BLaER1 (cell line): ENCODE measurements around the gene GOLM1.

ENCODE experiments used
- H3K27ac ChIP-seq: shearing (Covaris generic); formaldehyde crosslinking; 2 replicates; pipeline ENCODE4 v1.8.1; 2022
- H3K27me3 ChIP-seq: shearing (Covaris generic); formaldehyde crosslinking; 2 replicates; pipeline ENCODE4 v1.8.1; 2022
- H3K36me3 ChIP-seq: shearing (Covaris generic); formaldehyde crosslinking; 2 replicates; pipeline ENCODE4 v1.8.1; 2022
- H3K4me1 ChIP-seq: shearing (Covaris generic); formaldehyde crosslinking; 2 replicates; pipeline ENCODE4 v1.8.1; 2022
- H3K4me2 ChIP-seq: shearing (Covaris generic); formaldehyde crosslinking; 2 replicates; pipeline ENCODE4 v1.8.1; 2022
- H3K4me3 ChIP-seq: shearing (Covaris generic); formaldehyde crosslinking; 2 replicates; pipeline ENCODE4 v1.8.1; 2022
- H3K9ac ChIP-seq: shearing (Covaris generic); formaldehyde crosslinking; 2 replicates; pipeline ENCODE4 v1.8.1; 2022
- H3K9me3 ChIP-seq: shearing (Covaris generic); formaldehyde crosslinking; 2 replicates; pipeline ENCODE4 v1.8.1; 2022
- H4K20me1 ChIP-seq: shearing (Covaris generic); formaldehyde crosslinking; 2 replicates; pipeline ENCODE4 v1.8.1; 2022
- Cebpa-rat ChIP-seq: shearing (Covaris generic); IDR thresholded peaks from 2 replicates; pipeline ENCODE4 v1.8.1; 2022

GOLM1 gene

GRCh38 chr9:86036555-86036954 lies 62.8 kb downstream of the GOLM1 start:
- Histone ChIP-seq H3K4me2 (no peak overlapping the region), H3K36me3 (peaks cover 93% of the 10 kb centered on the region), H3K9me3 (no peaks in the 10 kb centered on the region)

GRCh38 chr9:86035827-86036440 lies 63.4 kb downstream of the GOLM1 start:
- Histone ChIP-seq H3K4me2 (no peak overlapping the region), H3K9ac (no peak overlapping the region), H3K4me1 (no peaks in the 10 kb centered on the region), H3K27me3 (no peaks in the 10 kb centered on the region), H3K36me3 (peaks cover 92% of the 10 kb centered on the region), H3K9me3 (no peaks in the 10 kb centered on the region), H4K20me1 (no peaks in the 10 kb centered on the region; the same call in 1 of the 2 replicates), H3K4me3 (no peak overlapping the region), H3K27ac (no peak overlapping the region)
- no peak for TF ChIP-seq Cebpa-rat

More at GRCh38 chr9:86036555-86036954, 62.8 kb downstream of the GOLM1 start:
- Histone ChIP-seq H3K27me3 (no peaks in the 10 kb centered on the region), H4K20me1 (no peaks in the 10 kb centered on the region; the same call in 1 of the 2 replicates), H3K4me1 (no peaks in the 10 kb centered on the region), H3K9ac (no peak overlapping the region), H3K4me3 (no peak overlapping the region), H3K27ac (no peak overlapping the region)
- no peak for TF ChIP-seq Cebpa-rat

- Histone ChIP-seq H3K4me3 (no peak overlapping the region), H3K4me1 (no peaks in the 10 kb centered on the region), H3K27ac (no peak overlapping the region), H3K27me3 (no peaks in the 10 kb centered on the region), H4K20me1 (no peaks in the 10 kb centered on the region; the same call in 1 of the 2 replicates), H3K9me3 (no peaks in the 10 kb centered on the region), H3K4me2 (no peak overlapping the region), H3K36me3 (peaks cover 87% of the 10 kb centered on the region), H3K9ac (no peak overlapping the region)
- TF ChIP-seq Cebpa-rat, result no peak
Observed at GRCh38 chr9:86034863-86035734, 64.3 kb downstream of the GOLM1 start.

GRCh38 chr9:86027767-86028166 lies 71.6 kb downstream of the GOLM1 start:
- H3K27ac ChIP-seq, result no peak overlapping the region
- no peaks in the 10 kb centered on the region for H3K9me3 ChIP-seq
- no peak for TF ChIP-seq Cebpa-rat
- peaks cover 82% of the 10 kb centered on the region for H3K36me3 ChIP-seq
- no peaks in the 10 kb centered on the region for H3K27me3 ChIP-seq
- H3K4me1 ChIP-seq, result peaks cover 5% of the 10 kb centered on the region
- H3K4me2 ChIP-seq, result no peak overlapping the region
- no peak overlapping the region for H3K4me3 ChIP-seq
- 0 out of 2 replicates have a peak, but pooled peaks cover 6% of the 10 kb centered on the region for H4K20me1 ChIP-seq
- no peak overlapping the region for H3K9ac ChIP-seq

GRCh38 chr9:86022687-86023266 lies 76.6 kb downstream of the GOLM1 start:
- H3K9me3 ChIP-seq, result no peaks in the 10 kb centered on the region
- TF ChIP-seq Cebpa-rat, result no peak
- H3K4me3 ChIP-seq, result no peak overlapping the region
- no peaks in the 10 kb centered on the region for H3K27me3 ChIP-seq
- peaks cover 72% of the 10 kb centered on the region for H3K36me3 ChIP-seq
- 0 out of 2 replicates have a peak, but pooled peaks cover 6% of the 10 kb centered on the region for H4K20me1 ChIP-seq
- H3K27ac ChIP-seq, result no peak overlapping the region
- H3K4me2 ChIP-seq, result peak overlapping the region; percentile 25
- peaks cover 13% of the 10 kb centered on the region for H3K4me1 ChIP-seq
- no peak overlapping the region for H3K9ac ChIP-seq

GRCh38 chr9:86021166-86021565 lies 78.2 kb downstream of the GOLM1 start:
- Histone ChIP-seq H3K4me2 (no peak overlapping the region), H3K27ac (no peak overlapping the region), H3K4me3 (no peak overlapping the region), H3K4me1 (peaks cover 13% of the 10 kb centered on the region), H3K36me3 (peaks cover 69% of the 10 kb centered on the region), H3K27me3 (no peaks in the 10 kb centered on the region), H4K20me1 (0 out of 2 replicates have a peak, but pooled peaks cover 6% of the 10 kb centered on the region), H3K9ac (no peak overlapping the region), H3K9me3 (no peaks in the 10 kb centered on the region)
- no peak for TF ChIP-seq Cebpa-rat

- Histone ChIP-seq H3K36me3 (peaks cover 64% of the 10 kb centered on the region), H3K27ac (no peak overlapping the region), H3K4me2 (no peak overlapping the region), H3K9ac (no peak overlapping the region), H3K9me3 (no peaks in the 10 kb centered on the region), H3K4me3 (no peak overlapping the region), H3K27me3 (no peaks in the 10 kb centered on the region), H4K20me1 (0 out of 2 replicates have a peak, but pooled peaks cover 4% of the 10 kb centered on the region), H3K4me1 (peaks cover 13% of the 10 kb centered on the region)
- no peak for TF ChIP-seq Cebpa-rat
Observed at GRCh38 chr9:86020731-86021130, 78.6 kb downstream of the GOLM1 start.

GRCh38 chr9:86009133-86009532 lies 90.2 kb downstream of the GOLM1 start:
- Histone ChIP-seq H3K4me2 (no peak overlapping the region), H4K20me1 (no peaks in the 10 kb centered on the region), H3K4me1 (no peaks in the 10 kb centered on the region), H3K27me3 (no peaks in the 10 kb centered on the region), H3K9me3 (peaks cover 23% of the 10 kb centered on the region), H3K27ac (no peak overlapping the region), H3K9ac (no peak overlapping the region), H3K4me3 (no peak overlapping the region), H3K36me3 (peaks cover 85% of the 10 kb centered on the region)
- TF ChIP-seq Cebpa-rat, result no peak

GRCh38 chr9:86005253-86005775 lies 94.0 kb downstream of the GOLM1 start:
- Histone ChIP-seq H3K27ac (no peak overlapping the region), H3K27me3 (no peaks in the 10 kb centered on the region), H3K36me3 (peaks cover 85% of the 10 kb centered on the region), H3K4me2 (no peak overlapping the region), H4K20me1 (no peaks in the 10 kb centered on the region), H3K4me3 (no peak overlapping the region), H3K9ac (no peak overlapping the region), H3K4me1 (no peaks in the 10 kb centered on the region), H3K9me3 (peaks cover 39% of the 10 kb centered on the region)
- TF ChIP-seq Cebpa-rat, result no peak

GRCh38 chr9:85995599-85995998 lies 103.8 kb downstream of the GOLM1 start:
- Histone ChIP-seq H3K4me1 (no peaks in the 10 kb centered on the region), H3K36me3 (peaks cover 61% of the 10 kb centered on the region), H3K9ac (no peak overlapping the region), H3K4me3 (no peak overlapping the region), H3K27me3 (no peaks in the 10 kb centered on the region), H3K9me3 (peaks cover 20% of the 10 kb centered on the region), H4K20me1 (no peaks in the 10 kb centered on the region), H3K4me2 (no peak overlapping the region), H3K27ac (no peak overlapping the region)
- no peak for TF ChIP-seq Cebpa-rat
